Caco-2 (cell line): Measurements from ENCODE around the gene MKRN3. TPM values are rescaled to one million over a fixed set of nuclear protein-coding genes. Genes with fewer than 3 reads are reported as not detected.

Experiments used
- Bru-seq: library from RNA; stranded (reverse); fragments of 400-500 nt; gene quantifications from one replicate; lab custom pipeline; 2021; lab: Mats Ljungman, UMichigan
- BruChase-seq, 2 experiments: library from RNA; stranded (reverse); fragments of 400-500 nt; gene quantifications; one replicate each; lab custom pipeline; 2021; lab: Mats Ljungman, UMichigan
- BruUV-seq: library from RNA; stranded (reverse); fragments of 400-500 nt; replicated peaks from 2 replicates; lab custom pipeline; 2021; lab: Mats Ljungman, UMichigan
- CTCF ChIA-PET: fragments of 300-600 bp; sonication (Branson Sonifier 250); formaldehyde crosslinking; loops from one replicate; lab custom pipeline; 2022; ENCODE audit warnings: antibody characterized with exemption; lab: Charles Lee
- POLR2A ChIA-PET: fragments of 300-600 bp; sonication (Branson Sonifier 250); formaldehyde crosslinking; loops from one replicate; lab custom pipeline; 2022; ENCODE audit warnings: antibody characterized with exemption; lab: Charles Lee
- DNase-seq, 2 experiments: peaks; one replicate each; pipeline versions ENCODE4 v3.0.0 to v3.0.0-alpha.2; 2020 to 2022
- H3K27me3 ChIP-seq: replicated peaks from 2 replicates; pipeline ENCODE4 v1.6.0; 2011; ENCODE audit warnings: low read length; ENCODE audit not compliant: control insufficient read depth, insufficient read depth
- H3K36me3 ChIP-seq: 2 replicates; pipeline ENCODE4 v1.5.1; 2011; ENCODE audit warnings: low read length; ENCODE audit not compliant: control insufficient read depth, insufficient read depth
- H3K4me1 ChIP-seq: fragments of 250-450 bp; sonication (Bioruptor Pico); 2 replicates; pipeline ENCODE4 v1.5.1; 2020; ENCODE audit warnings: mild to moderate bottlenecking
- H3K4me3 ChIP-seq: 2 replicates; pipeline ENCODE4 v1.5.1; 2011; ENCODE audit warnings: low read depth, mild to moderate bottlenecking, control low read depth, low read length
- H3K9me3 ChIP-seq: fragments of 250-450 bp; sonication (Bioruptor Pico); 2 replicates; pipeline ENCODE4 v1.5.1; 2020; ENCODE audit warnings: mild to moderate bottlenecking, moderate library complexity
- H3K27ac Mint-ChIP-seq: one replicate; pipeline ENCODE4 v1.8.0; 2022; ENCODE audit warnings: mixed read lengths; ENCODE audit not compliant: unreplicated experiment
- H3K27me3 Mint-ChIP-seq: one replicate; pipeline ENCODE4 v1.8.0; 2022; ENCODE audit warnings: mixed read lengths; ENCODE audit not compliant: insufficient read depth, unreplicated experiment
- H3K36me3 Mint-ChIP-seq: one replicate; pipeline ENCODE4 v1.8.0; 2022; ENCODE audit warnings: mild to moderate bottlenecking, mixed read lengths; ENCODE audit not compliant: insufficient read depth, unreplicated experiment
- H3K4me1 Mint-ChIP-seq: one replicate; pipeline ENCODE4 v1.8.0; 2022; ENCODE audit warnings: low read depth, mixed read lengths; ENCODE audit not compliant: unreplicated experiment
- H3K4me3 Mint-ChIP-seq: one replicate; pipeline ENCODE4 v1.8.0; 2022; ENCODE audit warnings: mild to moderate bottlenecking, moderate library complexity, mixed read lengths; ENCODE audit not compliant: unreplicated experiment
- H3K9me3 Mint-ChIP-seq: one replicate; pipeline ENCODE4 v1.8.0; 2022; ENCODE audit warnings: mixed read lengths; ENCODE audit not compliant: unreplicated experiment
- CTCF ChIP-seq, 2 experiments: fragments of 200-600 bp in 1 of 2; IDR thresholded peaks; 1 replicate in 1 of 2; 2 replicates in 1 of 2; pipeline versions ENCODE4 v1.5.1 to v1.8.0; 2011 to 2022; ENCODE audit warnings: antibody characterized with exemption in 1 of 2, control low read depth in 1 of 2, inconsistent platforms in 1 of 2, low read depth in 1 of 2, low read length in 1 of 2, mild to moderate bottlenecking in 1 of 2, moderate library complexity in 1 of 2; ENCODE audit not compliant: insufficient read depth in 1 of 2, severe bottlenecking in 1 of 2, unreplicated experiment in 1 of 2
- intact Hi-C: fragments of 100-400 bp; cut with micrococcal nuclease; formaldehyde crosslinking; loops from one replicate; pipeline ENCODE4 v1.10.0; 2022; ENCODE audit not compliant: unreplicated experiment
- long read RNA-seq: library from polyadenylated mRNA; stranded (forward); transcript quantifications from one replicate; pipeline ENCODE4 v2.0.0, GENCODE V29; 2022
- total RNA-seq: library from RNA; stranded (reverse); gene quantifications from 2 replicates; pipeline ENCODE4 v1.2.3, GENCODE V29; 2022

Gene MKRN3
- 15.2 and 17.3 TPM in 2 replicates for total RNA-seq
- Bru-seq, nascent RNA = percentile 73 among the genes with signal in this experiment
- BruChase-seq, experiment 1, labeled RNA remaining after a 2-hour chase = percentile 67 among the genes with signal in this experiment
- percentile 62 among the genes with signal in this experiment for BruChase-seq, experiment 2, labeled RNA remaining after a 6-hour chase
- long read RNA-seq, transcript MKRN3-201 (1 exons, 2,347 nt) = major isoform, 5 of 14 reads
- long read RNA-seq, partial matches to known transcripts = 3 of 14 reads
- long read RNA-seq, other reads (novel, unspliced or antisense) = 5 of 14 reads

GRCh38 chr15:23565395-23566070, at the start of gene MKRN3:
TSS of gene MKRN3 (plus strand) at chr15:23565674. CDS start at chr15:23565783, 109 bp downstream.
- Histone ChIP-seq H3K36me3 (peaks cover 2% of the 10 kb centered on the region; the same call in 1 of the 2 replicates), H3K27me3 (no peaks in the 10 kb centered on the region), H3K9me3 (no peaks in the 10 kb centered on the region), H3K4me3 (peak within 1 kb of the TSS; percentile 95), H3K4me1 (peaks cover 31% of the 10 kb centered on the region)
- POLR2A ChIA-PET = interaction anchor here (1.0 kb wide), 1 partner anchor 22 kb away, joined by 3 read pairs; no protein-coding TSS in a partner anchor
- intact Hi-C loops = loop anchor here (1.0 kb wide), 1 partner anchor 68 kb away; no protein-coding TSS in a partner anchor
- peak within 1 kb of the TSS; percentile 99 for H3K27ac Mint-ChIP-seq
- CTCF ChIA-PET = no interaction called here
- DNase-seq = peak; percentile 88 to 91
- no peak for TF ChIP-seq CTCF (IDR thresholded peaks at IDR 0.05; ENCODE audit: insufficient read depth in 1 of 2, low read depth in 1 of 2, low read length in 1 of 2, severe bottlenecking in 1 of 2, unreplicated experiment in 1 of 2)
- peaks cover 8% of the 10 kb centered on the region for H3K4me1 Mint-ChIP-seq
- H3K4me3 Mint-ChIP-seq = peak within 1 kb of the TSS; percentile 88
- no peaks in the 10 kb centered on the region for H3K27me3 Mint-ChIP-seq
- TSS peak; percentile 28 for BruUV-seq
- peaks cover 39% of the 10 kb centered on the region for H3K36me3 Mint-ChIP-seq
- no peaks in the 10 kb centered on the region for H3K9me3 Mint-ChIP-seq

GRCh38 chr15:23516866-23517265, 48.6 kb upstream of the MKRN3 start:
- no peak for TF ChIP-seq CTCF (IDR thresholded peaks at IDR 0.05; ENCODE audit: insufficient read depth in 1 of 2, low read depth in 1 of 2, low read length in 1 of 2, severe bottlenecking in 1 of 2, unreplicated experiment in 1 of 2)
- Mint-ChIP-seq H3K4me1 (no peaks in the 10 kb centered on the region), H3K36me3 (no peaks in the 10 kb centered on the region), H3K27me3 (peaks cover 3% of the 10 kb centered on the region), H3K4me3 (no peak overlapping the region), H3K9me3 (no peaks in the 10 kb centered on the region), H3K27ac (no peak overlapping the region)
- BruUV-seq = no TSS peak
- Histone ChIP-seq H3K4me1 (peaks cover 10% of the 10 kb centered on the region), H3K4me3 (no peak overlapping the region), H3K36me3 (no peaks in the 10 kb centered on the region), H3K27me3 (no peaks in the 10 kb centered on the region; the same call in 1 of the 2 replicates), H3K9me3 (no peaks in the 10 kb centered on the region)
- DNase-seq = no peak
- CTCF ChIA-PET = no interaction called here
- intact Hi-C loops = no loop called here
- POLR2A ChIA-PET = no interaction called here

- no peaks in the 10 kb centered on the region; the same call in 1 of the 2 replicates for H3K27me3 ChIP-seq
- no peaks in the 10 kb centered on the region for H3K4me1 Mint-ChIP-seq
- H3K27me3 Mint-ChIP-seq = peaks cover 3% of the 10 kb centered on the region
- H3K36me3 Mint-ChIP-seq = no peaks in the 10 kb centered on the region
- no peak for DNase-seq
- H3K4me3 Mint-ChIP-seq = no peak overlapping the region
- no peaks in the 10 kb centered on the region for H3K9me3 Mint-ChIP-seq
- BruUV-seq = no TSS peak
- H3K4me3 ChIP-seq = no peak overlapping the region
- ChIA-PET CTCF (no interaction called here), POLR2A (no interaction called here)
- no peak overlapping the region for H3K27ac Mint-ChIP-seq
- no peaks in the 10 kb centered on the region for H3K9me3 ChIP-seq
- H3K36me3 ChIP-seq = no peaks in the 10 kb centered on the region
- intact Hi-C loops = no loop called here
- no peak for TF ChIP-seq CTCF (IDR thresholded peaks at IDR 0.05; ENCODE audit: insufficient read depth in 1 of 2, low read depth in 1 of 2, low read length in 1 of 2, severe bottlenecking in 1 of 2, unreplicated experiment in 1 of 2)
- H3K4me1 ChIP-seq = peaks cover 10% of the 10 kb centered on the region
These were observed 47.4 kb upstream of the MKRN3 start for GRCh38 chr15:23518104-23518503.
